Parathyroid adenoma (tissue), 2 donors: ENCODE measurements around the gene SPON2.
A peak's percentile ranks its signal among the peaks of the same experiment; 100 is the strongest.

Experiments
- H2AFZ ChIP-seq: fragments of 300-600 bp; sonication (generic); one replicate; pipeline ENCODE4 v1.7.0; 2017; ENCODE audit warnings: antibody characterized with exemption, mild to moderate bottlenecking
- H3K27ac ChIP-seq: fragments of 300-600 bp; sonication (generic); one replicate; pipeline ENCODE4 v1.7.0; 2017
- H3K27me3 ChIP-seq: fragments of 300-600 bp; sonication (generic); one replicate; pipeline ENCODE4 v1.7.0; 2017; ENCODE audit warnings: low read length; ENCODE audit not compliant: control insufficient read depth, insufficient read depth
- H3K36me3 ChIP-seq: fragments of 300-600 bp; sonication (generic); one replicate; pipeline ENCODE4 v1.7.0; 2017; ENCODE audit warnings: low read length; ENCODE audit not compliant: control insufficient read depth, insufficient read depth
- H3K4me1 ChIP-seq: fragments of 300-600 bp; sonication (generic); one replicate; pipeline ENCODE4 v1.7.0; 2017; ENCODE audit warnings: control low read depth
- H3K4me2 ChIP-seq: fragments of 300-600 bp; sonication (generic); one replicate; pipeline ENCODE4 v1.7.0; 2017; ENCODE audit warnings: low read length
- H3K4me3 ChIP-seq: fragments of 300-600 bp; sonication (generic); one replicate; pipeline ENCODE4 v1.7.0; 2017; ENCODE audit warnings: low read depth, low read length
- H3K79me2 ChIP-seq: fragments of 300-600 bp; sonication (generic); one replicate; pipeline ENCODE4 v1.7.0; 2017; ENCODE audit warnings: control low read depth
- H3K9ac ChIP-seq: fragments of 300-600 bp; sonication (generic); one replicate; pipeline ENCODE4 v1.7.0; 2017; ENCODE audit warnings: mild to moderate bottlenecking
- H3K9me3 ChIP-seq: fragments of 300-600 bp; sonication (generic); one replicate; pipeline ENCODE4 v1.7.0; 2017; ENCODE audit warnings: low read length; ENCODE audit not compliant: control insufficient read depth
- CTCF ChIP-seq: fragments of 300-600 bp; sonication (generic); IDR thresholded peaks from one replicate; pipeline ENCODE4 v1.7.0; 2017; ENCODE audit warnings: antibody characterized with exemption, mild to moderate bottlenecking
- donor health status: primary hyperparathyroidism.

Gene SPON2

GRCh38 chr4:1195109-1195671 lies 22.8 kb upstream of the SPON2 start:
- TF ChIP-seq CTCF, result no peak
- H3K4me1 ChIP-seq, result peaks cover 9% of the 10 kb centered on the region
- no peak overlapping the region for H2AFZ ChIP-seq
- no peaks in the 10 kb centered on the region for H3K27me3 ChIP-seq
- H3K27ac ChIP-seq, result no peak overlapping the region
- no peaks in the 10 kb centered on the region for H3K36me3 ChIP-seq
- H3K4me3 ChIP-seq, result no peak overlapping the region
- no peaks in the 10 kb centered on the region for H3K79me2 ChIP-seq
- H3K9ac ChIP-seq, result no peak overlapping the region
- no peak overlapping the region for H3K4me2 ChIP-seq
- no peaks in the 10 kb centered on the region for H3K9me3 ChIP-seq

GRCh38 chr4:1194010-1194900 lies 21.9 kb upstream of the SPON2 start:
- Histone ChIP-seq H3K4me3 (no peak overlapping the region), H3K27ac (no peak overlapping the region), H3K9me3 (no peaks in the 10 kb centered on the region), H3K79me2 (no peaks in the 10 kb centered on the region), H3K27me3 (no peaks in the 10 kb centered on the region), H3K4me1 (peaks cover 9% of the 10 kb centered on the region), H2AFZ (no peak overlapping the region), H3K36me3 (no peaks in the 10 kb centered on the region), H3K4me2 (no peak overlapping the region), H3K9ac (no peak overlapping the region)
- no peak for TF ChIP-seq CTCF

GRCh38 chr4:1193206-1194009 lies 21.0 kb upstream of the SPON2 start:
- Histone ChIP-seq H3K27ac (no peak overlapping the region), H3K9ac (no peak overlapping the region), H3K79me2 (no peaks in the 10 kb centered on the region), H3K9me3 (no peaks in the 10 kb centered on the region), H3K4me1 (peaks cover 9% of the 10 kb centered on the region), H3K27me3 (no peaks in the 10 kb centered on the region), H3K36me3 (no peaks in the 10 kb centered on the region), H3K4me2 (no peak overlapping the region), H3K4me3 (no peak overlapping the region), H2AFZ (no peak overlapping the region)
- TF ChIP-seq CTCF, result no peak

- H3K27me3 ChIP-seq, result no peaks in the 10 kb centered on the region
These were observed 20.3 kb upstream of the SPON2 start for GRCh38 chr4:1192493-1193205.

More at GRCh38 chr4:1192493-1193205, 20.3 kb upstream of the SPON2 start:
- Histone ChIP-seq H3K4me3 (no peak overlapping the region), H3K9ac (no peak overlapping the region), H3K4me2 (no peak overlapping the region), H3K9me3 (no peaks in the 10 kb centered on the region), H3K36me3 (no peaks in the 10 kb centered on the region), H3K27ac (peak overlapping the region; percentile 6), H2AFZ (peak overlapping the region; percentile 48), H3K4me1 (peaks cover 9% of the 10 kb centered on the region), H3K79me2 (no peaks in the 10 kb centered on the region)
- TF ChIP-seq CTCF, result no peak
